AG10803 (cell line): ENCODE results near the gene TMA7.
"Not testable (repeated sequence)": the region's sequence is repeated elsewhere in the genome, so short reads cannot be mapped to it uniquely, and the experiment has no call there.

Experiments
- DNase-seq: peaks from one replicate; pipeline ENCODE4 v3.0.0; 2010; ENCODE audit warnings: low read depth
- H3K4me3 ChIP-seq: 2 replicates; pipeline ENCODE4 v1.5.1; 2011; ENCODE audit warnings: mild to moderate bottlenecking, low read length, control low read depth
- CTCF ChIP-seq: conservative IDR thresholded peaks from 2 replicates; pipeline ENCODE4 v1.5.1; 2011; ENCODE audit warnings: mild to moderate bottlenecking, low read length, control low read depth, inconsistent platforms

TMA7 gene

GRCh38 chr3:48400824-48401433 lies 39.1 kb upstream of the TMA7 start:
- DNase-seq: peak; percentile 50
- TF ChIP-seq CTCF: peak; percentile 84
- H3K4me3 ChIP-seq: no peak overlapping the region

- H3K4me3 ChIP-seq, DNase-seq: not testable (repeated sequence)
These were observed 38.6 kb upstream of the TMA7 start for GRCh38 chr3:48401434-48401901.

GRCh38 chr3:48402281-48402732 lies 37.8 kb upstream of the TMA7 start:
- H3K4me3 ChIP-seq: no peak overlapping the region
- DNase-seq: peak; percentile 94
- TF ChIP-seq CTCF: no peak

GRCh38 chr3:48402907-48403306 lies 37.1 kb upstream of the TMA7 start:
- DNase-seq: no peak
- H3K4me3 ChIP-seq: no peak overlapping the region
- no peak for TF ChIP-seq CTCF

- no peak overlapping the region for H3K4me3 ChIP-seq
- no peak for DNase-seq
- no peak for TF ChIP-seq CTCF
These were observed 36.3 kb upstream of the TMA7 start for GRCh38 chr3:48403533-48404439.

- H3K4me3 ChIP-seq: no peak overlapping the region
- DNase-seq: no peak
- TF ChIP-seq CTCF: no peak
These were observed 35.4 kb upstream of the TMA7 start for GRCh38 chr3:48404440-48405342.

- TF ChIP-seq CTCF: no peak
- DNase-seq: no peak
- H3K4me3 ChIP-seq: no peak overlapping the region
These were observed 34.6 kb upstream of the TMA7 start for GRCh38 chr3:48405343-48405881.
